Neural progenitor cell (in vitro differentiated cells): Measurements from ENCODE around the gene TRIM25.

Experiments
- EZH2 ChIP-seq: fragments of 200-600 bp; sonication (generic); IDR thresholded peaks from 2 replicates; pipeline ENCODE4 v1.6.1; 2017; ENCODE audit warnings: antibody characterized with exemption, mild to moderate bottlenecking, moderate library complexity
- EZH2phosphoT487 ChIP-seq: fragments of 200-600 bp; sonication (generic); IDR thresholded peaks from 2 replicates; pipeline ENCODE4 v1.6.1; 2017; ENCODE audit warnings: antibody characterized with exemption
- TF ChIP-seq, protein P1 (sequence below): fragments of 200-600 bp; sonication (generic); IDR thresholded peaks from 2 replicates; pipeline ENCODE4 v1.5.1; 2017; ENCODE audit warnings: antibody characterized with exemption, mild to moderate bottlenecking

DNA sequence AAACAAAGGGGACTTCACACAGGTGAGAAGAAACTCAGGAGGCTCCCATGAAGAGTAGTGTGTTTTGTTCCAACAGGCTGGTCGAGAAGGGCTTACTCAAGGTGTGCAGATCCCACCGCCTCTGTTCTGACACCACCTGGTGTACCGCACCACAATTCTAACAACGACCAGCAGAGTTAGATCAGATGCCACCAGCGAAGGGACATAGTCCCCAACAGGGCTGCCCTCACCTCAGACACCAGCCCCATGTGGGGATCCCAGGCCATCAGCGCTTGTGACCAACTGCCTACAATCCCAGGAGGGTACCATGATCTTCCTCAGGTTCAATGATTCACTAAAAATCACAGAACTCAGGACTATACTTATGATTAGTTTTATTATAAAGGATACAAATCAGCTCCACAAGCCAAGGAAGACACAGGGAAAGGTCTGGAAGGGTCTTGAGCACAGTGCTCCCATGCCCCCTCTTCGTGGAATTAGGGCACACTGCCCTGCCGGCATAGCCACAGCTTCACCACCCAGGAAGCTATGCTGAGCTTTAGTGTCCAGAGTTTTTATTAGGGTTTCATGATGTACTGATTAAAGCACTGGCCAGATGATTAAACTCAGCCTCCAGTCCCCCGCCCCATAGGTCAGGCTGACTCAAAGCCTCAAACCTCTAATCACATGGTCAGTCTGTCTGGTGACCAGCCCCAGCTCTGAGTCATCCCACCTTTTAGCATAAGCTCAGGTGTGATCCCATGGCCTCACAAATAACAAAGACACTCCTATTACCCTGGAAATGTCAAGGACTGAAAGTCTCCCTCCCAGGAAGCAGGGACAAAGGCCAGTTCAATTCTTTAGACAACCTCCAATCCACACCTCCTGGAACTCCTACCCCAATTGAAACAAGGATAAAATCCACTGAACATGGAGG lies 26.0 kb downstream of the TRIM25 start:
- TF ChIP-seq EZH2 (no peak), EZH2phosphoT487 (no peak)
- TF ChIP-seq, protein P1, sequence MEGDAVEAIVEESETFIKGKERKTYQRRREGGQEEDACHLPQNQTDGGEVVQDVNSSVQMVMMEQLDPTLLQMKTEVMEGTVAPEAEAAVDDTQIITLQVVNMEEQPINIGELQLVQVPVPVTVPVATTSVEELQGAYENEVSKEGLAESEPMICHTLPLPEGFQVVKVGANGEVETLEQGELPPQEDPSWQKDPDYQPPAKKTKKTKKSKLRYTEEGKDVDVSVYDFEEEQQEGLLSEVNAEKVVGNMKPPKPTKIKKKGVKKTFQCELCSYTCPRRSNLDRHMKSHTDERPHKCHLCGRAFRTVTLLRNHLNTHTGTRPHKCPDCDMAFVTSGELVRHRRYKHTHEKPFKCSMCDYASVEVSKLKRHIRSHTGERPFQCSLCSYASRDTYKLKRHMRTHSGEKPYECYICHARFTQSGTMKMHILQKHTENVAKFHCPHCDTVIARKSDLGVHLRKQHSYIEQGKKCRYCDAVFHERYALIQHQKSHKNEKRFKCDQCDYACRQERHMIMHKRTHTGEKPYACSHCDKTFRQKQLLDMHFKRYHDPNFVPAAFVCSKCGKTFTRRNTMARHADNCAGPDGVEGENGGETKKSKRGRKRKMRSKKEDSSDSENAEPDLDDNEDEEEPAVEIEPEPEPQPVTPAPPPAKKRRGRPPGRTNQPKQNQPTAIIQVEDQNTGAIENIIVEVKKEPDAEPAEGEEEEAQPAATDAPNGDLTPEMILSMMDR: no peak
